Activated T-helper 2 cell treated with anti-CD3 and anti-CD28 coated beads, Interferon-gamma antibody, Interleukin-2, Interleukin-4, amounts not matched to agents 10 μg/mL and 5 μg/mL and 100 μg/mL, durations not matched to agents 14 hours and 24 hours and 36 hours (primary cell): ENCODE data around the gene CHRM4. TPM values are rescaled to one million over a fixed set of nuclear protein-coding genes. Genes with fewer than 3 reads are reported as not detected.
A peak's percentile ranks its signal among the peaks of the same experiment; 100 is the strongest.

Experiments used
- DNase-seq: peaks from one replicate; pipeline ENCODE4 v3.0.0; 2021; ENCODE audit warnings: low spot score
- H3K27ac Mint-ChIP-seq: one replicate; pipeline ENCODE4 v1.8.0; 2021; ENCODE audit warnings: mixed read lengths
- H3K27me3 Mint-ChIP-seq: one replicate; pipeline ENCODE4 v1.8.0; 2021; ENCODE audit warnings: low read depth, mixed read lengths
- H3K36me3 Mint-ChIP-seq: one replicate; pipeline ENCODE4 v1.8.0; 2021; ENCODE audit warnings: low read depth, mixed read lengths
- H3K4me1 Mint-ChIP-seq: one replicate; pipeline ENCODE4 v1.8.0; 2021; ENCODE audit warnings: low read depth, mixed read lengths
- H3K4me3 Mint-ChIP-seq: one replicate; pipeline ENCODE4 v1.8.0; 2021; ENCODE audit warnings: low read depth, mild to moderate bottlenecking, moderate library complexity, mixed read lengths
- H3K9me3 Mint-ChIP-seq: one replicate; pipeline ENCODE4 v1.8.0; 2021; ENCODE audit warnings: mixed read lengths
- intact Hi-C: fragments of 100-400 bp; cut with micrococcal nuclease; formaldehyde crosslinking; loops from one replicate; pipeline ENCODE4 v1.15.1; 2023
- total RNA-seq: library from RNA; stranded (reverse); gene quantifications from 2 replicates; pipeline ENCODE4 v1.2.3, GENCODE V29; 2022

Gene CHRM4
- total RNA-seq = 0.11 and 0.23 TPM in 2 replicates

DNA sequence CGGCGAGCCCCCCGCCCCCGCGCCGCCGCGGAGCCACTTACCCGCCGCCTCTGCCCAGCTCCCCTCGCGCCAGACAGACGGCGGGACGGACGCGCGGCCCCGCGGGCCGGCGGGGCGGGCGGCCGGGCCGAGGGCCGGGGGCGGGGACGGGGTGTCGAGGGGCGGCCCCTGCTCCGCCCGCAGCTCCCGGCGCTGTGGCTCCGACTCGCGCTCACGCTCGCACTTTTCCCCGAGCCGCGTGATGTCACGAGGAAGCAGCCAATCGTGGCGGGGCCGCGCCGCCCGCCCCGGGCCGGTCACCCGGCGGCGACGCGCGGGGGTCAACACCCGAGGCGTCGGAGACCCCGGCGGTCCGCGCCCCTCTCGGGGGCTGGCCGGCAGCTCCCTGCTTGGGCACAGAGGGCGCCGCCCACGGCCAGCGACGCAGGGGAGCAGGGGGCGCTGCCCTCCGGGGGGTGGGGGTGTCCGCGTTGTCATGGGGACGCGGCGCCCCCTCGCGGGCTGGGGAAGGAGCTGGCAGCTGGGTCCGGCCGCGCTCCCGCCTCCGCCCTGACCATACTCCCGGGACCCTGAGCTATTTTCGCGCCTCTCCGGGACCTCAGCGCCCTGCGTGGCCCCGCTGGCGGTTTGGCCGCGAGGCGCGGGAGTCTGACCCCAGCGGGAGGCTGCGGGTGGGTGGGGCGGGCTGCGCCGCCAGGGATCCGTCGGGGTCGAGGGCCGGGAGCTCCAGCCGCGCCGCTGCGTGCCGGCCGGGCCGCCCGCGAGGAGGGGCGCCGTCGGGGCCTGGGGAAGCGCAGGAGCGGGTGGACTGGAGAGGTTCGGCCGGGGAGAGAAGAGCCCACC lies at the start of gene CHRM4:
Gene CHRM4 (minus strand): TSS at position 199 of the 843 bp plus-strand sequence. CDS start 5,219 bp downstream, outside the sequence.
- DNase-seq = no peak
- Mint-ChIP-seq H3K36me3 (no peaks in the 10 kb centered on the region), H3K27ac (no peak within 1 kb of the TSS), H3K4me1 (peaks cover 16% of the 10 kb centered on the region), H3K27me3 (peaks cover 50% of the 10 kb centered on the region), H3K9me3 (no peaks in the 10 kb centered on the region), H3K4me3 (peak within 1 kb of the TSS; percentile 71)
- intact Hi-C loops = no loop called here

DNA sequence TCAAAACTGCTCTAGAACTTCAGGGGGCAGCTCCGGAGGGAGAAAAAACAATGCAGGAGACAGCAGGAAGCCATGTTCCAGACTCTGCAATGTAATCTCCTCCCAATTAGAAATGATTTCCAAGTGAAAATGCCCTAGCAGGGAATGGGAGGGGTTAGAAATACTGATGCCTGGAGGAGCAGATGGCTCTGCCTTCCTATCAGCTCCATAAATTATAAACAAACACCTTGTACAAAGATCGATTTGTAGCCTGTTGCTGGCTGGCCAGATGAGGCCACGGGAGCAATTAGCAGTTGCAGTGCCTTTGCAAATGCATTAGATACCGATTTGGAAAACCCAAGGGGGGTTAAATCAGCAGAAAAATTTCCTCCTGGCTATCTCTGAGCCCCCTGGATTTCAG lies 46.6 kb upstream of the CHRM4 start:
- no peak overlapping the region for H3K27ac Mint-ChIP-seq
- peaks cover 19% of the 10 kb centered on the region for H3K36me3 Mint-ChIP-seq
- peaks cover 2% of the 10 kb centered on the region for H3K4me1 Mint-ChIP-seq
- no peaks in the 10 kb centered on the region for H3K27me3 Mint-ChIP-seq
- no peak for DNase-seq
- intact Hi-C loops = no loop called here
- H3K4me3 Mint-ChIP-seq = no peak overlapping the region
- no peaks in the 10 kb centered on the region for H3K9me3 Mint-ChIP-seq

DNA sequence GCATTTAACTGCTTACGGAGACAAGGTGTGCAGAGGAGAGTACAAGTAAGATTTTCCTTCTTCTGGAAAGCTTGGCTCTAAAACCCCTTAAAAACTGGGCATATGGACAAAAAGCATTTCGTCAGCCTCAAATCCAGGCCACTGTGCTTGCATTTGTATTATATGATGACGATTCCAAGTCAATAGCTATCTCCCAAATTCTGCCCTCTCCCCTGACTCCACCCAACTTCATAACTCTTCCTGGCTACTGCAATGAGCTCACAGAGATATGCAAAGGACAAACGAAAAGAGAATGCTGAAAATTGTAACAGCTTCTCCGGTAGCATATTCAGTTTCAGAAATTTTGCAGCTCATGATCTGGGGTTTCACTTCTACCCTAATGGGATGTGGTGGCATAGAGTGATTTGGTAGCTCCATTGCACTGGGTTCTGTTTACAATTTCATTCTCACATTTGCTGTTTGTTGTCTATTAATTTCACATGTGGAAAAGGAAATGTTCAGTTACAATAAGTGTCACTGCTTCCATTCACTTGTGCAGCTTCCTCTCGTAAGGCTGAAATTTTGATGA lies 45.6 kb upstream of the CHRM4 start:
- no peak overlapping the region for H3K27ac Mint-ChIP-seq
- H3K4me1 Mint-ChIP-seq = peaks cover 2% of the 10 kb centered on the region
- H3K27me3 Mint-ChIP-seq = no peaks in the 10 kb centered on the region
- peaks cover 12% of the 10 kb centered on the region for H3K36me3 Mint-ChIP-seq
- intact Hi-C loops = no loop called here
- no peak overlapping the region for H3K4me3 Mint-ChIP-seq
- DNase-seq = no peak
- no peaks in the 10 kb centered on the region for H3K9me3 Mint-ChIP-seq

DNA sequence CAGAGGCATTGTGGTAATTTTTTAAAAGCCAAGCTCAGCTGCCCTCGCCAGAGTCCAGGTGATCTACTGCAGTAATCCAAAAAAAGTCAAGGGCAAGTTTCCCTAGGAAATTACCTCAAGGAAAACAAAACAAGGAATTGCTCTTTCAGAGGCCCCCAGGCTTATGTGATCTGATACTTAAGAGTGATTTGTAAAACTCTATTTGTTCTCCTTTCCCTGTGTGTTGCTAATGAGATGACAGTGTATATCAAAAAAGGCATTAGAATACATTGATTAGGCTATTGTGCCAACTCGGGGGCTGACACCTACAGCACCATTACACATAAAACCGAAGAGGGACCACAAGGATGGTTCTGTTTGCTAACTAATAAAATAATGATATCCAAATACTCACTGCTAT lies 44.5 kb upstream of the CHRM4 start:
- intact Hi-C loops = no loop called here
- Mint-ChIP-seq H3K4me1 (peaks cover 2% of the 10 kb centered on the region), H3K4me3 (no peak overlapping the region), H3K27me3 (no peaks in the 10 kb centered on the region), H3K36me3 (peaks cover 8% of the 10 kb centered on the region), H3K9me3 (no peaks in the 10 kb centered on the region), H3K27ac (no peak overlapping the region)
- no peak for DNase-seq

DNA sequence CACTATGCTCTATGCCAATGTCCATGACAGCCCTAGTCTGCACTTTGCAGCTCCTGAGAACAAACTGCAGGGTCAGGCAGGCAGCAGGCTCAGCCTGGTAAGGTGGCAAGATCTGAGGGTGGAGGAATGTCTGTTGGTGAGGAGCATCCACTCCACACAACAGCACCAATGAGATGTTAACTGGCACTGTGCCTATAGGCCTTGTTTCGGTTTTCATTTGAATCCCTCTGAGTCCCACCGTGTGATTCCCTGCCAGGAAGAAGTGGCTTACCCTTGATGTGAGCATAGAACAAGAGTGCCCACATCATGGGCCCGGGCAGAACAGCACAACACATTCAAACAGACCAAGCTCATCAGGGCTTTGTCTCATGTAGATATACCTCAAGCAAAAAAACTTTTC lies 44.1 kb upstream of the CHRM4 start:
- H3K36me3 Mint-ChIP-seq = peaks cover 4% of the 10 kb centered on the region

DNA sequence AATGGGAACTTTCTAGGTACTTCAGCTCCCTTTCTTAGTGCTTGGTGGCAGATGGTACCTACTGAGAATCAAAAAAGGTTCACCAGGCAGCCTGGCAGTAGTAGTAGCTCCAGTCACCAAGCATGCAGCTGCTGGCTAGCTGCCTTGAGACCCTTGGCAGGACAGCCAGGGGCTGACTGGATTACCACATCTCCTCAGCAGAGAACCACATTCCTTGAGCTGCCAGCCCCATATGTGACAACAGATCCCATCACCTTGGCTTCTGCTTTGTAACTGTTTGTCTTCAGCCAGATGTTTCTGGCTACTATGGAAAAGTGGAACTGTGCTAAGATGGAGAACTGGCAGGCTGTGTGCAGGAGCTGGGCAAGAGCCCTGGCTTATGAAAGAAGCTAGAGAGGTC lies 39.6 kb upstream of the CHRM4 start:
- H3K4me1 Mint-ChIP-seq = peaks cover 3% of the 10 kb centered on the region
- peaks cover 23% of the 10 kb centered on the region for H3K36me3 Mint-ChIP-seq
- no peaks in the 10 kb centered on the region for H3K9me3 Mint-ChIP-seq
- H3K27ac Mint-ChIP-seq = no peak overlapping the region
- H3K4me3 Mint-ChIP-seq = no peak overlapping the region
- no peak for DNase-seq
- no peaks in the 10 kb centered on the region for H3K27me3 Mint-ChIP-seq
- intact Hi-C loops = no loop called here

More for the DNA sequence above, 44.1 kb upstream of the CHRM4 start:
- DNase-seq = no peak
- no peak overlapping the region for H3K4me3 Mint-ChIP-seq
- H3K4me1 Mint-ChIP-seq = peaks cover 2% of the 10 kb centered on the region
- intact Hi-C loops = no loop called here
- H3K9me3 Mint-ChIP-seq = no peaks in the 10 kb centered on the region
- H3K27me3 Mint-ChIP-seq = no peaks in the 10 kb centered on the region
- no peak overlapping the region for H3K27ac Mint-ChIP-seq

DNA sequence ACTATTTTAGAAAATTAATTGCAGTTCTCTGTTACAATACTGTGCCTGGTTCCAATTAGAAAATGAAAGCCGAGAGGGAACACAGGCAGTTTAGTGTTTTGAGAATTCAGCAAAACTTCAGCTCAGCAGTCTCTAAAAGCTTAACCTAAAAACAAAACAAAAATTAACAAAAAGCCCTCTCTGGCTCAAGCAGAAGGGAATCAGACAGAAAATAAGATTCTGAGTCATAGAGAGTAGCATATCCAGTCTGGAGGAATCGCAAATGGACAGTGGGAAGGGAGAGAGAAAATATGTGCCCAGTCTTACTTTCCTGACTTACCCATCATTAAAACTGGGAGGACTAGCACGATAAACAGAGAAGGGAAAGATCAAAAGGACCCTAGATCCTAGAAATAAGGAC lies 38.1 kb upstream of the CHRM4 start:
- intact Hi-C loops = no loop called here
- H3K27ac Mint-ChIP-seq = no peak overlapping the region
- H3K4me1 Mint-ChIP-seq = peaks cover 1% of the 10 kb centered on the region
- H3K36me3 Mint-ChIP-seq = peaks cover 23% of the 10 kb centered on the region
- DNase-seq = no peak
- H3K9me3 Mint-ChIP-seq = no peaks in the 10 kb centered on the region
- no peaks in the 10 kb centered on the region for H3K27me3 Mint-ChIP-seq
- no peak overlapping the region for H3K4me3 Mint-ChIP-seq

DNA sequence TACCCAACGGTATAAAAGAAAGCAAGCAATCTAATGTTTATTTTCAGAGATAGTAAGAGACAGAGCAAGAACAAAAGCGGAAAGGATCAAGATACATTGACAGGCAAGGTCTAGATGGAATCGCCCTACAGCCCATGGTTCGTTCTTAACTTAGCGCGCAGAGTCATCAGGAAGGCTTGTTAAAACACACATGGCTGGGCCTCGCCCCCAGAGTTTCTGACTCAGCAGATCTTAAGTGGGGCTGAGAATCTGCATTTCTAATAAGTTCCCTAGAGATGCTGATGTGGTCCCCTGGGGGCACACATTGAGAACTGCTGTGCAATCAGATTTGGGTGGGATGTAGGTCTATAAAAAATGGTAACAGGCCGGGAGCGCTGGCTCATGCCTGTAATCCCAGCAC lies 35.8 kb upstream of the CHRM4 start:
- intact Hi-C loops = no loop called here
- Mint-ChIP-seq H3K27ac (no peak overlapping the region), H3K9me3 (no peaks in the 10 kb centered on the region), H3K4me1 (peaks cover 1% of the 10 kb centered on the region), H3K27me3 (no peaks in the 10 kb centered on the region), H3K4me3 (no peak overlapping the region), H3K36me3 (peaks cover 28% of the 10 kb centered on the region)
- no peak for DNase-seq

DNA sequence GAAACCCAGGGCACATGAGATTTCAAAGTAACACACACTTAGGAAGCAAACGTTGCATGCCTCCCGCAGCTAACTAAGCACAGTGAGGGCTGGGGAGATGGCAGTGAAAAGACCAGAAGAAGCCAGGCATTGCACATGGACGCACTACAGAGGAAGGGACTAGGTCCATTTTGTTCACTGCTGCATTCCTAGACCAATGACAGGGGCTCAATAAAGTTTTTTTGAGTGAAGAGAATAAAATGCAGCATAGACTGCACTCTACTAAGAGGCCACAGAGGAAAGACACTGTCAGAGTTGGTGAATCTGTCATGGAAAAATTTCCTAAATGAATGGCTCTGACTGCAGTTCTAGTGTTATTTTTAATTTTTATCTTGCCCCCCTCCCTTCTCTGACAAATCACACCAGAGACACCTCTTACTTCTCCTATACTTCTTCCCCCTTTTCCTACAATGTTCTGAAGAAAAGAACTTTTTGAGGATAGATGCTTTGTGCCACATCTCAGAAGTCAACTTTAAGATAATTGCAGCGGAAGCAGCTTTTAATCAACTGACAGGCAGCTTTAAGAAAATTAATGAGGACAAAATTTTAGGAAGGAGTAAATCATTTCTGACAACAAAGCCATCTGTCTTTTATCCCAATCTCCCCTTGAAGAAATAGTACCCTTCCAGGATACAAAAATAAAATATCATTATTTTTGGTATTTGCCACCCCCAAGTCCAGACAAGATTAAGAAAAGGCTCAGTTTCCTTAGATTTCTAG lies 34.8 kb upstream of the CHRM4 start:
- Mint-ChIP-seq H3K27ac (no peak overlapping the region), H3K9me3 (no peaks in the 10 kb centered on the region), H3K4me3 (no peak overlapping the region), H3K4me1 (peaks cover 1% of the 10 kb centered on the region), H3K36me3 (peaks cover 30% of the 10 kb centered on the region), H3K27me3 (no peaks in the 10 kb centered on the region)
- intact Hi-C loops = no loop called here
- no peak for DNase-seq

DNA sequence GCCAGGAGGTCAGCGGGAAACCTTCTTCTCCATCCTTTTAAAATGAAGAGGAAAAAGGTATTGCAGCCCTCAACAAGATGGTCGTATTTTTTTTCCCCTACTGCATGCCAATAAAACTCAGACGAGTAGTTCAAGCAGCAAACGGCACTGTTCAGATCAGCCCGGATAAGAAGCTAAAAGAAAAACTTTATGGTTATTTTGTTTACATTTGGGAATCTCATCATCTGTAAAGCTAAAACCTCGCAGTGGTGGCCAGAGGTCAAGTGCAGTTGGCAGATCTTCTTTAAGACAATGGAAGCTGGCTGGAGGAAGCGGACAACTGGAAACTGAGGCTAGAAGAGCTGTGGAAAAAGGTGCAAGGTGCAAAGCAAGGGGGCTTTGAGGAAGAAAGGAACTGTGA lies 31.0 kb upstream of the CHRM4 start:
- Mint-ChIP-seq H3K9me3 (no peaks in the 10 kb centered on the region), H3K27me3 (no peaks in the 10 kb centered on the region), H3K27ac (no peak overlapping the region), H3K4me1 (peaks cover 8% of the 10 kb centered on the region), H3K36me3 (peaks cover 23% of the 10 kb centered on the region), H3K4me3 (no peak overlapping the region)
- intact Hi-C loops = no loop called here
- DNase-seq = no peak

DNA sequence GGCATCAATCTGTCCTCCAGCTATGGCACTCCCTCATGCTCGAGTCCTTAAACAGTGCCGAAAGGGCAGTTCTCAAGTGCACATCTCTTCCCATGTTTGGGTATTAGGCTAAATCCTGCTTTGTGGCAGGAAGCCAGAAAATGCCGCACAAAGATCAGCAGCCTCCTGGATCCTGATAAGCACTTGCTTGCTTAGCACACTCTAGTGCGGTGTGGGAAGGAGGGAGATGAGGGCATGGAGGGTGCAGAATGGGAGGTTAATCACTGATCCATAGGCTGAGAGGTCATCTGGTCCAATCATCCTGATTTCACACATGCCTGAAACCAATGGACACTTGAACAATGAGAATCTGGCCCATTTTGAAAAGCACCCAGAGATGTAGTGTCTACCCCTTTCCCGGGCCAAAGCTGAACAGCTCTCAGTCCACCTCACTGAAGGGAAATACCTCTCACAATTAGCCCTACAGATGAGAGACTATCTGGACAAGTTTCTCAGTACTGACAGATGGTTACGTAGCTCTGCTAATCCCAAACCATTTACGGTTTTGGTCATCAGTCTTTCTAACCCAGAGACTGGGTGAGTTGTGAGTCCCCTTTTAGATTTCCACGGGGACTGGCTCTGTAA lies 29.8 kb upstream of the CHRM4 start:
- H3K27me3 Mint-ChIP-seq = no peaks in the 10 kb centered on the region
- no peak overlapping the region for H3K27ac Mint-ChIP-seq
- no peaks in the 10 kb centered on the region for H3K9me3 Mint-ChIP-seq
- DNase-seq = no peak
- H3K4me1 Mint-ChIP-seq = peaks cover 7% of the 10 kb centered on the region
- peaks cover 14% of the 10 kb centered on the region for H3K36me3 Mint-ChIP-seq
- no peak overlapping the region for H3K4me3 Mint-ChIP-seq
- intact Hi-C loops = no loop called here

DNA sequence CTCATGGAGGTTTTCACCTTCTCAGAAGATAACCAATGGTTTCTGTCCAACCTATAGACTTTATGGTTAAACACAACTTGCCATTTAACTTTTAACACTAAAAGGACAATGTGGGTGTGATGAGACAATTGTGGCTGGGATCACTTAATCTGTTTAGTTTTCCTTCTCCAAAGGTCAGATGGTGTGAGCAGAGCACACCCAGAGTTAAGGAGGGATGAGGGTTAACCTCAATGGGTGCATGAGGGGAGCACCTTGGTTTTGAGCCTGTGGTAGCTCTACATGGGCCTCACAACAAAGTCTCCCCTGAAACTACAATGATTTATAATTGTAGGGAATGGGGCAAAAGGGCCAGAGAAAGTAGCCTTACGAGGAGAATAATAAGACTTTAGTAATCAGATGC lies 28.9 kb upstream of the CHRM4 start:
- Mint-ChIP-seq H3K27ac (peak overlapping the region; percentile 10), H3K9me3 (no peaks in the 10 kb centered on the region), H3K4me1 (peaks cover 7% of the 10 kb centered on the region), H3K27me3 (no peaks in the 10 kb centered on the region), H3K4me3 (no peak overlapping the region), H3K36me3 (peaks cover 19% of the 10 kb centered on the region)
- intact Hi-C loops = no loop called here
- no peak for DNase-seq
